Upper lobe of right lung (tissue), 1 donor: Measurements from ENCODE around the gene EIF4A3. TPM values are rescaled to one million over a fixed set of nuclear protein-coding genes. Genes with fewer than 3 reads are reported as not detected.

Source experiments
- ATAC-seq: fragments of 200-7000 bp; cut with Tn5 transposase; one replicate; pipeline ENCODE4 v1.9.1; 2020; ENCODE audit warnings: mild to moderate bottlenecking, moderate library complexity
- DNase-seq: peaks from one replicate; pipeline ENCODE4 v3.0.0-alpha.2; 2020
- H3K27ac ChIP-seq: fragments of 200-600 bp; one replicate; pipeline ENCODE4 v1.8.0; 2022
- H3K27me3 ChIP-seq: fragments of 200-600 bp; one replicate; pipeline ENCODE4 v1.8.0; 2022; ENCODE audit warnings: mild to moderate bottlenecking
- H3K36me3 ChIP-seq: fragments of 200-600 bp; one replicate; pipeline ENCODE4 v1.8.0; 2022
- H3K4me1 ChIP-seq: fragments of 200-600 bp; one replicate; pipeline ENCODE4 v1.8.0; 2022
- H3K4me3 ChIP-seq: fragments of 200-600 bp; one replicate; pipeline ENCODE4 v1.8.0; 2022; ENCODE audit warnings: mild to moderate bottlenecking
- H3K9me3 ChIP-seq: fragments of 200-600 bp; one replicate; pipeline ENCODE4 v1.8.0; 2022
- intact Hi-C: fragments of 100-400 bp; cut with DNase I; formaldehyde crosslinking; loops from one replicate; pipeline ENCODE4 v1.11.0; 2022
- total RNA-seq: library from RNA; stranded (reverse); fragmentation: NEBNext Ultra II Directional; extraction: Animal tissue kit (Norgen Biotek cat#: 25700); gene quantifications from one replicate; pipeline ENCODE4 v1.2.1, GENCODE V29; 2021
- TF ChIP-seq, protein P1 (sequence below): fragments of 200-600 bp; IDR thresholded peaks from one replicate; pipeline ENCODE4 v1.8.0; 2022; ENCODE audit warnings: antibody characterized with exemption
- donor health status: DM: no; HTN: yes; CAD: no; lungs with severe emphysema.

Gene EIF4A3
- total RNA-seq, 1 donor from 2014 or later = 56.0 TPM

DNA sequence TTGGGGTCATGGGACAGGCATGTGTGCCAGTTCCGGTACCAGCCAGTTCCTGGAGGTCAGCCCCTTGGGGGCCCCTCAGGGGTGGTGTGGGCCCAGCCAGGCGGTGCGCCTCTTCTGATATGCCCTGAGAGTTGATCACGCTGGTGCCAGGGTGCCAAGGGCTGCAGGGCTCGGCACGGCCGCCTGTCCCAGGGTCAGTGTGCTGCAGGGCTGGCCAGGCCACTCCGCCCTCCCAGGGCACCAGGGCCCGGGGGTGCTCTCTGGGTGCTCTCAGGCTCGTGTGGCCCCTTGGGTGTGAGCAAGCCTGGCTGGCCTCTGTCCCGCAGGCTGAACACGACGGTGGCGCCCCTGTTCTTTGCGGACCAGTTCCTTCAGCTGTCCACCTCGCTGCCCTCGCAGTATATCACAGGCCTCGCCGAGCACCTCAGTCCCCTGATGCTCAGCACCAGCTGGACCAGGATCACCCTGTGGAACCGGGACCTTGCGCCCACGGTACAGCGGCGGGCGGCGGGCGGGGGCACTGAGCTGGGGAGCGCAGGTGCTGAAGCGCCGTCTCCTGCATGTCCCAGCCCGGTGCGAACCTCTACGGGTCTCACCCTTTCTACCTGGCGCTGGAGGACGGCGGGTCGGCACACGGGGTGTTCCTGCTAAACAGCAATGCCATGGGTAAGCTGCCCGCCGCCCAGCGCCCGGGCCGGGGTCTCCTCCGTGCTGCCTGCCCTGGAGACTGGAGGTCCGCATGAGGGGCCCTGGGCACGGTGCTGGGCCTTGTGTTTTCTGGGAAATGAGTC, 39.5 kb downstream of the EIF4A3 start:
- H3K9me3 ChIP-seq = no peaks in the 10 kb centered on the region
- H3K4me1 ChIP-seq = peaks cover 2% of the 10 kb centered on the region
- ATAC-seq = no peak
- TF ChIP-seq, protein P1, sequence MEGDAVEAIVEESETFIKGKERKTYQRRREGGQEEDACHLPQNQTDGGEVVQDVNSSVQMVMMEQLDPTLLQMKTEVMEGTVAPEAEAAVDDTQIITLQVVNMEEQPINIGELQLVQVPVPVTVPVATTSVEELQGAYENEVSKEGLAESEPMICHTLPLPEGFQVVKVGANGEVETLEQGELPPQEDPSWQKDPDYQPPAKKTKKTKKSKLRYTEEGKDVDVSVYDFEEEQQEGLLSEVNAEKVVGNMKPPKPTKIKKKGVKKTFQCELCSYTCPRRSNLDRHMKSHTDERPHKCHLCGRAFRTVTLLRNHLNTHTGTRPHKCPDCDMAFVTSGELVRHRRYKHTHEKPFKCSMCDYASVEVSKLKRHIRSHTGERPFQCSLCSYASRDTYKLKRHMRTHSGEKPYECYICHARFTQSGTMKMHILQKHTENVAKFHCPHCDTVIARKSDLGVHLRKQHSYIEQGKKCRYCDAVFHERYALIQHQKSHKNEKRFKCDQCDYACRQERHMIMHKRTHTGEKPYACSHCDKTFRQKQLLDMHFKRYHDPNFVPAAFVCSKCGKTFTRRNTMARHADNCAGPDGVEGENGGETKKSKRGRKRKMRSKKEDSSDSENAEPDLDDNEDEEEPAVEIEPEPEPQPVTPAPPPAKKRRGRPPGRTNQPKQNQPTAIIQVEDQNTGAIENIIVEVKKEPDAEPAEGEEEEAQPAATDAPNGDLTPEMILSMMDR = no peak
- no peak overlapping the region for H3K4me3 ChIP-seq
- no peak overlapping the region for H3K27ac ChIP-seq
- intact Hi-C loops = no loop called here
- H3K36me3 ChIP-seq = peaks cover 3% of the 10 kb centered on the region
- peak; percentile 61 for DNase-seq
- no peaks in the 10 kb centered on the region for H3K27me3 ChIP-seq

DNA sequence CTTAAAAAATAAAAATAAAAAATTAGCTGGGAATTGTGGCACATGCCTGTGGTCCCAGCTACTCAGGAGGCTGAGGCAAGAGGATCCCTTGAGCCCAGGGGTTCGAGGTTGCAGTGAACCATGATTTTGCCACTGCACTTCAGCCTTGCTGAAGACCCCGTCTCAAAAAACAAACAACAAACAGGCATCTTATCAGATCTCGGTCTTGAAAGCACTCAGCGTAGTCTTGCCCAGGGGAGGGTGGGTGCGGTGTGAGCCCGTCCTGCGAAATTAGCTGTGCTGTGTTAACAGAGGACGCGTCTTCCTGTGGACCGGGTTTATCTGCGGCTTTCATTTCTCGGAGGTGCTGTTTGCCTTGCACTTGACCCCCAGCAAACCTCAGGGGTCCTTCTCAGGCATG, 40.2 kb downstream of the EIF4A3 start:
- ATAC-seq = no peak
- no peaks in the 10 kb centered on the region for H3K9me3 ChIP-seq
- TF ChIP-seq, protein P1 = no peak

DNA sequence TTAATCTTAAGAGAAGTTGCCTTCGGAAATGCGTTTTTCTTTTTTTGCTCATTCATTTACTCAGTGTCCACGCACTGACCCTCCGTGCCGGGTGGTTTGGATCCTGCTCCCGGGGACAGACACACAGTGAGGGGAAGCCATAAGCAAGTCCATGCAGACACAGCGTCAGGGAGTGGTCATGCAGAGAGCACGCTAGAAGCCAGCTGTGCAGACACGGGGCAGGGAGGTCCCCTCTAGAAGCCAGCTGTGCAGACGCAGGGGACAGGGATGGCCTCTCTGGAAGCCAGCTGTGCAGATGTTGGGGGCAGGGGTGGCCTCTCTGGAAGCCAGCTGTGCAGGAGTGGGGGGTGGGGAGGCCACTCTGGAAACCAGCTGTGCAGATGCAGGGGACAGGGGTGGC, 40.8 kb downstream of the EIF4A3 start:
- H3K27ac ChIP-seq = no peak overlapping the region
- TF ChIP-seq, protein P1 = no peak
- peaks cover 3% of the 10 kb centered on the region for H3K36me3 ChIP-seq
- H3K4me1 ChIP-seq = peaks cover 8% of the 10 kb centered on the region
- ATAC-seq = no peak
- intact Hi-C loops = no loop called here
- H3K4me3 ChIP-seq = no peak overlapping the region
- peak; percentile 46 for DNase-seq
- no peaks in the 10 kb centered on the region for H3K27me3 ChIP-seq
- no peaks in the 10 kb centered on the region for H3K9me3 ChIP-seq

More for the DNA sequence above, 40.2 kb downstream of the EIF4A3 start:
- Histone ChIP-seq H3K27ac (no peak overlapping the region), H3K27me3 (no peaks in the 10 kb centered on the region), H3K36me3 (peaks cover 3% of the 10 kb centered on the region), H3K4me1 (peaks cover 8% of the 10 kb centered on the region), H3K4me3 (no peak overlapping the region)
- no peak for DNase-seq
- intact Hi-C loops = no loop called here

DNA sequence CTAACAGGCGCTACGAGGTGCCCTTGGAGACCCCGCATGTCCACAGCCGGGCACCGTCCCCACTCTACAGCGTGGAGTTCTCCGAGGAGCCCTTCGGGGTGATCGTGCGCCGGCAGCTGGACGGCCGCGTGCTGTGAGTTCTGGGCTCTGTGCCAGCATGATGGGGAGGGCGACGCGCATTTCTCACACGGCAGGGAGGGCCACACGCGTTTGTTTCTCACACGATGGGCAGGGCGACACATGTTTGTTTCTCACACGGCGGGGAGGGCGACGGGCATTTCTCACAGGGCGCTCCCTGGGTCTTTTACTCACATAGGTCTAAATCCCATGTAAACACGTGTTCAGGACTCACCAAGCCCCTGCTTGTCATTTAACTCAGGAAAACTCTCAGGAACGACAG, 41.2 kb downstream of the EIF4A3 start:
- no peaks in the 10 kb centered on the region for H3K9me3 ChIP-seq
- H3K27me3 ChIP-seq = no peaks in the 10 kb centered on the region
- TF ChIP-seq, protein P1 = no peak
- no peak overlapping the region for H3K4me3 ChIP-seq
- intact Hi-C loops = no loop called here
- H3K27ac ChIP-seq = no peak overlapping the region
- DNase-seq (peak; percentile 62), ATAC-seq (no peak)
- H3K4me1 ChIP-seq = peaks cover 11% of the 10 kb centered on the region
- H3K36me3 ChIP-seq = no peaks in the 10 kb centered on the region

DNA sequence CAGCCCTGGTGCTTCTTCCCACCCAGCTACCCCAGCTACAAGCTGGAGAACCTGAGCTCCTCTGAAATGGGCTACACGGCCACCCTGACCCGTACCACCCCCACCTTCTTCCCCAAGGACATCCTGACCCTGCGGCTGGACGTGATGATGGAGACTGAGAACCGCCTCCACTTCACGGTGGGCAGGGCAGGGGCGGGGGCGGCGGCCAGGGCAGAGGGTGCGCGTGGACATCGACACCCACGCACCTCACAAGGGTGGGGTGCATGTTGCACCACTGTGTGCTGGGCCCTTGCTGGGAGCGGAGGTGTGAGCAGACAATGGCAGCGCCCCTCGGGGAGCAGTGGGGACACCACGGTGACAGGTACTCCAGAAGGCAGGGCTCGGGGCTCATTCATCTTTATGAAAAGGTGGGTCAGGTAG, 42.0 kb downstream of the EIF4A3 start:
- TF ChIP-seq, protein P1 = no peak
- H3K27ac ChIP-seq = no peak overlapping the region
- intact Hi-C loops = no loop called here

More for the DNA sequence above, 42.0 kb downstream of the EIF4A3 start:
- DNase-seq = peak; percentile 60
- Histone ChIP-seq H3K4me3 (no peak overlapping the region), H3K27me3 (no peaks in the 10 kb centered on the region), H3K36me3 (no peaks in the 10 kb centered on the region), H3K9me3 (no peaks in the 10 kb centered on the region), H3K4me1 (peaks cover 14% of the 10 kb centered on the region)
- ATAC-seq = no peak
